ENCODE results near the gene CASQ1. TPM values are rescaled to one million over a fixed set of nuclear protein-coding genes. Genes with fewer than 3 reads are reported as not detected.

The CASQ1 gene
- total and polyA plus RNA-seq, 2 of the 13 experiments (the other 11 are each of a cell fraction or from before 2014, with no cell fraction given), result 0.09 to 0.20 TPM

GRCh38 chr1:160171980-160172379, 18.4 kb upstream of the CASQ1 start:
- BruUV-seq (replicated peaks), result no TSS peak
- ATAC-seq, result no peak
- intact Hi-C loops (cut with micrococcal nuclease; ENCODE audit: unreplicated experiment) (no loop called here), in situ Hi-C loops (cut with HindIII; ENCODE audit: extremely low pct_ligation_motif_present, low pct_unique_long_range_greater_than_20kb) (no loop called here)
- peaks cover 24% of the 10 kb centered on the region for H3K4me1 ChIP-seq (ENCODE audit: insufficient read depth, low read length)
- no peaks in the 10 kb centered on the region for H3K9me3 ChIP-seq (ENCODE audit: low read length)
- H3K27me3 ChIP-seq (ENCODE audit: control insufficient read depth in 1 of 2, insufficient read depth in 2 of 2, low read length in 2 of 2), result peaks cover 2 to 43% of the 10 kb centered on the region in 2 experiments; a peak in 3 of 5 replicates
- H4K20me1 ChIP-seq (ENCODE audit: insufficient read depth, low read length), result no peaks in the 10 kb centered on the region
- WGBS (ENCODE audit: low lambda C conversion rate), result 30% methylated on average over 9 of the region's 9 CpGs
- ChIA-PET CTCF (ENCODE audit: low intra/inter-chr PET ratio, low total read pairs) (no interaction called here), POLR2A (no interaction called here)
- no peak overlapping the region for H2AFZ ChIP-seq (ENCODE audit: low read length)
- DNase-seq (ENCODE audit: low spot score), result no peak
- no peaks in the 10 kb centered on the region for H3K36me3 ChIP-seq (replicated peaks in 1 of 2; ENCODE audit: control insufficient read depth in 1 of 2, insufficient read depth in 2 of 2, low read length in 2 of 2)
- FAIRE-seq, result no peak
- no peak overlapping the region for H3K9ac ChIP-seq (ENCODE audit: insufficient read depth, low read depth, low read length)
- TF ChIP-seq ZNF619 (CRISPR knock-in tag; IDR thresholded peaks at IDR 0.05), result no peak
- TF ChIP-seq GATA4 (IDR thresholded peaks at IDR 0.05; ENCODE audit: borderline replicate concordance, low read depth), result no peak
- no peak for TF ChIP-seq NFIC (IDR thresholded peaks at IDR 0.05; ENCODE audit: low read length)
- no peak for TF ChIP-seq ATF3 (CRISPR knock-in tag; IDR thresholded peaks at IDR 0.05)
- no peak for TF ChIP-seq ATM (IDR thresholded peaks at IDR 0.05; ENCODE audit: borderline replicate concordance)
- no peak for TF ChIP-seq ZNF576 (CRISPR knock-in tag; IDR thresholded peaks at IDR 0.05)
- TF ChIP-seq PRMT3 (CRISPR knock-in tag; IDR thresholded peaks at IDR 0.05; ENCODE audit: borderline replicate concordance, low read depth), result no peak
- TF ChIP-seq ZNF343 (CRISPR knock-in tag; IDR thresholded peaks at IDR 0.05), result no peak
- TF ChIP-seq SNAI1 (CRISPR knock-in tag; IDR thresholded peaks at IDR 0.05; ENCODE audit: borderline replicate concordance), result no peak
- no peak for TF ChIP-seq GABPB1 (CRISPR knock-in tag; IDR thresholded peaks at IDR 0.05)
- no peak for TF ChIP-seq LRRFIP1 (CRISPR knock-in tag; conservative IDR thresholded peaks at IDR 0.05)
- H3K79me2 ChIP-seq (ENCODE audit: insufficient read depth, low read length), result no peaks in the 10 kb centered on the region
- H3K4me2 ChIP-seq (ENCODE audit: low read depth, low read length), result no peak overlapping the region
- no peak overlapping the region for H3K27ac ChIP-seq (ENCODE audit: extremely low read length, insufficient read depth, low read length)
- H3K4me3 ChIP-seq (replicated peaks in 1 of 3; ENCODE audit: insufficient read depth in 1 of 3, low read depth in 2 of 3, low read length in 3 of 3), result no peak overlapping the region

All from HepG2 (cell line).